ENCODE data around the gene EBF3. TPM values are rescaled to one million over a fixed set of nuclear protein-coding genes. Genes with fewer than 3 reads are reported as not detected.

EBF3 gene
- total RNA-seq, 3 donors from 2014 or later: 0.23 to 2.8 (median 0.89) TPM

GRCh38 chr10:129865413-129865812 is 98.7 kb downstream of the EBF3 start:
- DNase-seq: no peak
- no peak for ATAC-seq
- H3K9me3 ChIP-seq: no peaks in the 10 kb centered on the region
- no peak for TF ChIP-seq CTCF (IDR thresholded peaks at IDR 0.05)
- H3K36me3 ChIP-seq (ENCODE audit: low read depth): no peaks in the 10 kb centered on the region
- H3K4me3 ChIP-seq: no peak overlapping the region
- no peaks in the 10 kb centered on the region for H3K4me1 ChIP-seq (ENCODE audit: low read depth)
- intact Hi-C loops (cut with DNase I, micrococcal nuclease): no loop called here

- DNase-seq: no peak
- no peak overlapping the region for H3K4me3 ChIP-seq
- no peak for TF ChIP-seq CTCF (IDR thresholded peaks at IDR 0.05)
- intact Hi-C loops (cut with DNase I, micrococcal nuclease): no loop called here
- H3K9me3 ChIP-seq: no peaks in the 10 kb centered on the region
- ATAC-seq: no peak
- no peaks in the 10 kb centered on the region for H3K36me3 ChIP-seq (ENCODE audit: low read depth)
- no peaks in the 10 kb centered on the region for H3K4me1 ChIP-seq (ENCODE audit: low read depth)
Measured at GRCh38 chr10:129864601-129865126, 99.4 kb downstream of the EBF3 start.

GRCh38 chr10:129864082-129864481 is 100.0 kb downstream of the EBF3 start:
- no peak for TF ChIP-seq CTCF (IDR thresholded peaks at IDR 0.05)
- no peak for DNase-seq
- intact Hi-C loops (cut with DNase I, micrococcal nuclease): no loop called here
- no peaks in the 10 kb centered on the region for H3K36me3 ChIP-seq (ENCODE audit: low read depth)
- no peaks in the 10 kb centered on the region for H3K4me1 ChIP-seq (ENCODE audit: low read depth)
- no peak overlapping the region for H3K4me3 ChIP-seq
- no peak for ATAC-seq
- H3K9me3 ChIP-seq: no peaks in the 10 kb centered on the region

GRCh38 chr10:129863201-129863663 is 100.8 kb downstream of the EBF3 start:
- no peak overlapping the region for H3K4me3 ChIP-seq
- ATAC-seq (no peak), DNase-seq (no peak)
- H3K9me3 ChIP-seq: no peaks in the 10 kb centered on the region
- no peaks in the 10 kb centered on the region for H3K36me3 ChIP-seq (ENCODE audit: low read depth)
- intact Hi-C loops (cut with DNase I, micrococcal nuclease): no loop called here
- TF ChIP-seq CTCF (IDR thresholded peaks at IDR 0.05): no peak
- H3K4me1 ChIP-seq (ENCODE audit: low read depth): no peaks in the 10 kb centered on the region

GRCh38 chr10:129861776-129862531 is 102.1 kb downstream of the EBF3 start:
- Histone ChIP-seq H3K4me1 (ENCODE audit: low read depth) (no peaks in the 10 kb centered on the region), H3K4me3 (no peak overlapping the region), H3K36me3 (ENCODE audit: low read depth) (no peaks in the 10 kb centered on the region), H3K9me3 (no peaks in the 10 kb centered on the region)
- no peak for ATAC-seq
- intact Hi-C loops (cut with DNase I, micrococcal nuclease): no loop called here
- no peak for DNase-seq
- no peak for TF ChIP-seq CTCF (IDR thresholded peaks at IDR 0.05)

Data from mucosa of descending colon (tissue), 3 donors.